Transverse colon (tissue), 4 donors: ENCODE measurements around the gene FUNDC2. TPM values are rescaled to one million over a fixed set of nuclear protein-coding genes. Genes with fewer than 3 reads are reported as not detected.

Source experiments
- DNase-seq: peaks from one replicate; pipeline ENCODE4 v3.0.0-alpha.2; 2019
- H3K27ac ChIP-seq, 4 donors: fragments of 200-600 bp; sonication (generic); 2 replicates each; pipeline ENCODE4 v1.5.1; 2016 to 2018; ENCODE audit warnings: inconsistent platforms in 4 of 4
- H3K27me3 ChIP-seq: fragments of 200-600 bp; sonication (generic); 2 replicates; pipeline ENCODE4 v1.5.1; 2017; ENCODE audit warnings: inconsistent platforms
- H3K36me3 ChIP-seq, 4 donors: fragments of 200-600 bp; sonication (generic); 2 replicates each; pipeline ENCODE4 v1.5.1; 2017 to 2019; ENCODE audit warnings: inconsistent platforms in 4 of 4
- H3K4me1 ChIP-seq, 4 donors: fragments of 200-600 bp; sonication (generic); 2 replicates each; pipeline ENCODE4 v1.5.1; 2017 to 2020; ENCODE audit warnings: inconsistent platforms in 4 of 4
- H3K4me3 ChIP-seq, 4 donors: fragments of 200-600 bp; sonication (generic); 1 replicate in 1 of 4; 2 replicates in 3 of 4; pipeline versions ENCODE4 v1.5.1 to v1.6.1; 2017 to 2019; ENCODE audit warnings: inconsistent platforms in 4 of 4
- H3K9me3 ChIP-seq, 2 donors: fragments of 200-600 bp; sonication (generic); 2 replicates each; pipeline ENCODE4 v1.5.1; 2017 to 2019; ENCODE audit warnings: inconsistent platforms in 2 of 2
- EP300 ChIP-seq: sonication (generic); formaldehyde crosslinking; IDR thresholded peaks from one replicate; pipeline ENCODE4 v1.6.1; 2017; ENCODE audit warnings: antibody characterized with exemption, low read depth
- POLR2A ChIP-seq: fragments of 450-650 bp; IDR thresholded peaks from one replicate; pipeline ENCODE4 v1.6.1; 2016; ENCODE audit warnings: antibody characterized with exemption, mild to moderate bottlenecking, moderate library complexity
- POLR2AphosphoS5 ChIP-seq, 3 donors: sonication (generic); formaldehyde crosslinking; IDR thresholded peaks; one replicate each; pipeline ENCODE4 v1.6.1; 2016; ENCODE audit warnings: antibody characterized with exemption in 3 of 3
- WGBS, 2 donors: methylation state at CpG; one replicate each; pipeline ENCODE4 v1.1.5; 2018; ENCODE audit warnings: low coverage in 1 of 2; 5-methylcytosine and 5-hydroxymethylcytosine counted together
- in situ Hi-C, 4 donors: fragments of 200-750 bp; cut with MboI; loops; one replicate each; pipeline versions ENCODE4 v1.15.0 to v1.15.1; 2017; ENCODE audit warnings: low sequenced_read_pairs in 3 of 4, low pct_ligation_motif_present in 1 of 4, low pct_unique_long_range_greater_than_20kb in 1 of 4
- intact Hi-C: fragments of 100-400 bp; cut with DNase I; formaldehyde crosslinking; loops from one replicate; pipeline ENCODE4 v1.15.1; 2023; ENCODE audit warnings: low total_unique reads
- total RNA-seq, 4 donors: library from RNA; depleted of rRNA; stranded (reverse); fragments of >200 nt; gene quantifications; one replicate each; pipeline ENCODE4 v1.1.0, GENCODE V29; 2016
- TF ChIP-seq, protein P1 (sequence below), 5 experiments: fragments of 200-600 bp in 3 of 5; fragments of 450-650 bp in 2 of 5; sonication (generic) in 3 of 5; IDR thresholded peaks; 1 replicate in 2 of 5; 2 replicates in 3 of 5; pipeline ENCODE4 v1.5.1; 2016 to 2017; ENCODE audit warnings: antibody characterized with exemption in 5 of 5, inconsistent platforms in 3 of 5, mild to moderate bottlenecking in 2 of 5, moderate library complexity in 1 of 5

FUNDC2 gene
- 10 to 100 TPM in 3 of 4 donors, 1 to 10 TPM in 1; 7.8 to 42.9 (median 32.9) TPM for total RNA-seq

DNA sequence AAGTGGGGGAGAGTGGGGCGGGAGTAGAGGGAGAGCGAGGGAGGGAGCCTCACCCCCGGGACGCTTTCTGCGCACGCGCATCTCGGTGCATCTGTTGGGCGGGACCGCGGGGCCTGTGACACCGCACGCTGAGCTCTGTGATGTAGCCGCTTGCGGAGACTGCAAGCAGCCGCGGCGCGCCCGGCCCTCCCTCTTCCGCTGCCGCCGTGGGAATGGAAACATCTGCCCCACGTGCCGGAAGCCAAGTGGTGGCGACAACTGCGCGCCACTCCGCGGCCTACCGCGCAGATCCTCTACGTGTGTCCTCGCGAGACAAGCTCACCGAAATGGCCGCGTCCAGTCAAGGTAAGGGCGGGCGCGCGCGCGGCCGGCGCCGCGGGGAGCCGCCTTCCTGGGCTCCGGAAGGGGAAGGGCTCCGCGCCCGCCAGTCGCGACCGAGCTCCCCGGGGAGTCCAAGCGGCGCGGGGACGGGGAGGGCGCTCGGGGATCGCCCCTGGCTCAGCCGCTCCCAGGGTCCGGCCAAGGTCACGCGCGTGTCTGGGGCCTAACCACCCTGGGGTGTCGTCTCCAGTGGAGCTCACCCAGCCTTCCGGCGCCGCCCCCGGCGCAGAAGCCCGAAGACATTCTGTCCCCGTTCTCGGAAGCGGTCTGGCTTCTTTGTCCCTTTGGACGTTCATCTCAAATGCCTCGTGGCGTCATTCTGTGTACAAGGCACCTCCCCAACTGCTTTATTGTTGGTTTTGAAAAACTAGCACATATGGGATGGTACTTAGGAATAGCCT lies at the start of gene FUNDC2:
TSS of gene FUNDC2 (plus strand) at position 118 of the 782 bp plus-strand sequence. CDS start at position 213, 95 bp downstream.
- Histone ChIP-seq H3K4me3 (peak within 1 kb of the TSS; percentile 47 to 66 (median 54)), H3K36me3 (no peaks in the 10 kb centered on the region), H3K4me1 (peaks cover 0 to 13% (median 5%) of the 10 kb centered on the region in 4 donors), H3K27ac (peak within 1 kb of the TSS; percentile 91 to 98 (median 94)), H3K27me3 (no peaks in the 10 kb centered on the region), H3K9me3 (no peaks in the 10 kb centered on the region)
- in situ Hi-C loops, result no loop called here
- peak; percentile 95 for DNase-seq
- peak; percentile 79 for TF ChIP-seq POLR2A
- peak; percentile 38 to 77 (median 51) for TF ChIP-seq POLR2AphosphoS5 (IDR thresholded peaks at IDR 0.05)
- TF ChIP-seq, protein P1, sequence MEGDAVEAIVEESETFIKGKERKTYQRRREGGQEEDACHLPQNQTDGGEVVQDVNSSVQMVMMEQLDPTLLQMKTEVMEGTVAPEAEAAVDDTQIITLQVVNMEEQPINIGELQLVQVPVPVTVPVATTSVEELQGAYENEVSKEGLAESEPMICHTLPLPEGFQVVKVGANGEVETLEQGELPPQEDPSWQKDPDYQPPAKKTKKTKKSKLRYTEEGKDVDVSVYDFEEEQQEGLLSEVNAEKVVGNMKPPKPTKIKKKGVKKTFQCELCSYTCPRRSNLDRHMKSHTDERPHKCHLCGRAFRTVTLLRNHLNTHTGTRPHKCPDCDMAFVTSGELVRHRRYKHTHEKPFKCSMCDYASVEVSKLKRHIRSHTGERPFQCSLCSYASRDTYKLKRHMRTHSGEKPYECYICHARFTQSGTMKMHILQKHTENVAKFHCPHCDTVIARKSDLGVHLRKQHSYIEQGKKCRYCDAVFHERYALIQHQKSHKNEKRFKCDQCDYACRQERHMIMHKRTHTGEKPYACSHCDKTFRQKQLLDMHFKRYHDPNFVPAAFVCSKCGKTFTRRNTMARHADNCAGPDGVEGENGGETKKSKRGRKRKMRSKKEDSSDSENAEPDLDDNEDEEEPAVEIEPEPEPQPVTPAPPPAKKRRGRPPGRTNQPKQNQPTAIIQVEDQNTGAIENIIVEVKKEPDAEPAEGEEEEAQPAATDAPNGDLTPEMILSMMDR (IDR thresholded peaks at IDR 0.05), result no peak
- peak; percentile 67 for TF ChIP-seq EP300
- intact Hi-C loops, result no loop called here
- WGBS, 2 donors, result 65% methylated on average over 64 of the region's 82 CpGs; no CpG with 5 or more reads in 1 of the 2 donors

GRCh38 chrX:154979629-154980028 lies 47.0 kb upstream of the FUNDC2 start:
- H3K4me1 ChIP-seq, result peaks cover 0 to 4% (median 0%) of the 10 kb centered on the region in 4 donors
- H3K4me3 ChIP-seq, result no peak overlapping the region
- H3K9me3 ChIP-seq, result no peaks in the 10 kb centered on the region
- no peaks in the 10 kb centered on the region for H3K27me3 ChIP-seq
- in situ Hi-C loops (loop anchor here in 3 of 4 donors (10.0 to 25.0 kb wide), 2 partner anchors 85 to 108 kb away; no protein-coding TSS in a partner anchor), intact Hi-C loops (no loop called here)
- 77% methylated on average over 4 of the region's 4 CpGs; no CpG with 5 or more reads in 1 of the 2 donors for WGBS, 2 donors
- H3K27ac ChIP-seq, result no peak overlapping the region
- no peaks in the 10 kb centered on the region for H3K36me3 ChIP-seq
- no peak for DNase-seq
- TF ChIP-seq, protein P1 (IDR thresholded peaks at IDR 0.05), result no peak
- TF ChIP-seq EP300 (no peak), POLR2A (no peak), POLR2AphosphoS5 (IDR thresholded peaks at IDR 0.05) (no peak)

DNA sequence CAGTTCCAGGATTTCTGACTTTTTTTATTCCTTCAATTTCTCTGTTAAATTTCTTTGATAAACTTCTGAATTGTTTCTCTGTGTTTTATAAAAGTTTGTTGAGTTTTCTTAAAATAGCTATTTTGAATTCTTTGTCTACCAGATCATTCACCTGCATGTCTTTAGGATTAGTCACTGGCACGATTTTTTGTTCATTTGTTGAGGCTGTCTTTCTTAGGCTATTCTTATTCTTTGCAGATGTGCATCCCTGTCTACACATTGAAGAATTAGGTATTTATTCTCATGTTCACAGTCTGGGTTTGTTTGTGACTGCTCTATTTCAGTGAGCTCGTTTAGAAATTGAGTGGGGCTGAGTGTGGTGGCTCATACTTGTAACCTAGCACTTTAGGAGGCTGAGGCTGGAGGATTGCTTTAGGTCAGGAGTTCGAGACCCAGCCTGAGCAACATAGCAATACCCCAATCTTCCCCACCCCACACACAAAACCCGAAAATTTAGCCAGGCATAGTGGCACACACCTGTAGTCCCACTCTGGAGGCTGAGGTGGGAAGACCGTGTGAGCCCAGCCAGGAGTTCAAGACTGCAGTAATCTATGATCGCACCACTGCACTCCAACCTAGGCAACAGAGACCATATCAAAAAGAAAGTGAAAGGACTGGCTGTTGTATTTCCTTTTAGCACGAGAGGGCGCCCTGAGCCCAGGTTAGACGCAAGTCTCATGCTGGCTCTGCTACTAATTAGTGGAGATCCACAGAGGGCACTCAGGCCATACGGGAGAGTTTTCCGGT lies 46.1 kb upstream of the FUNDC2 start:
- WGBS, 2 donors, result 33% methylated on average over 8 of the region's 11 CpGs; no CpG with 5 or more reads in 1 of the 2 donors
- H3K4me3 ChIP-seq, result peak overlapping the region in 1 of 4 donors; percentile 41
- in situ Hi-C loops, result loop anchor here in 3 of 4 donors (10.0 to 25.0 kb wide), 2 partner anchors 84 to 107 kb away; no protein-coding TSS in a partner anchor

More for the DNA sequence above, 46.1 kb upstream of the FUNDC2 start:
- H3K27ac ChIP-seq, result no peak overlapping the region
- H3K9me3 ChIP-seq, result no peaks in the 10 kb centered on the region
- DNase-seq, result peak; percentile 82
- no peaks in the 10 kb centered on the region for H3K27me3 ChIP-seq
- no peaks in the 10 kb centered on the region for H3K36me3 ChIP-seq
- TF ChIP-seq, protein P1 (IDR thresholded peaks at IDR 0.05), result peak; percentile 57 to 78 (median 61)
- no peak for TF ChIP-seq POLR2A
- no peak for TF ChIP-seq EP300
- intact Hi-C loops, result no loop called here
- peaks cover 0 to 4% (median 0%) of the 10 kb centered on the region in 4 donors for H3K4me1 ChIP-seq
